ENCODE data around the gene TC2N.
A peak's percentile ranks its signal among the peaks of the same experiment; 100 is the strongest.
"Not testable (repeated sequence)": the region's sequence is repeated elsewhere in the genome, so short reads cannot be mapped to it uniquely, and the experiment has no call there.

The TC2N gene

DNA sequence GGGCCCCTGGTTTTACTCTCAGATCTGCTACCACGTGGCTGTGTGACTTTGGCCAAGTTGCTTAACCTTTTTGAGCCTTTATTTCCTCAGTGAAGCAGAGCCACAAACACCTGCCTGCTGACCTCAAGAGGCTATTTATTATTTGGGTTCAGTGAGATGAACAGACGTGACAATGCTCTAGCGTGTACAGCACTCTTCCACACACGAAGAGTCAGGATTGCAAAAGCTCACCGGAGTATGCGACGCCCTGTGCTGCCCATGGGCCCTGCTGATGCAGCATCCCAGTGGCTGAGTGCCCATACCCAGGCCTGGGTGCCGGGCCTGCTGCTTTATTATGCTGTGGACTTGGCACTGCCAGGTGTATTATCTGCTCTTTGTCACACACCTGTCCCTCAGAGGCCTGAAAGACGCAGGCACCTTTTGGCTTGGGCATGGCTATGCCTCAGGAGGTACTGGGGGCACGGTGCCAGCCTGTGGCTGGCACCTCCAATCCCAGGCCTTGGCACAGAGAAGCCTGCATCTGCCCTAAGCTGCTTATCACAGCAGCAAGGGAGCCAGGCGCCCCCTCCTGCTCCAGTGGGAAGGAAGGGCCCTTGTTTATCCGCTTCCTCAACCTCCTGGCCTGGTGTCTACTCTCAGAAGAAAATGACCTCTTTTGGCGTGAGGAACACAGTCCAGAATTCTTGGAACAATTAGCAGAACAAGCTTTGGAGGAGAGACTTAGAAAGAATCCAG lies 22.3 kb upstream of the TC2N start:
- DNase-seq = peak in 24 of 51 donors; percentile 10 to 78 (median 35)

DNA sequence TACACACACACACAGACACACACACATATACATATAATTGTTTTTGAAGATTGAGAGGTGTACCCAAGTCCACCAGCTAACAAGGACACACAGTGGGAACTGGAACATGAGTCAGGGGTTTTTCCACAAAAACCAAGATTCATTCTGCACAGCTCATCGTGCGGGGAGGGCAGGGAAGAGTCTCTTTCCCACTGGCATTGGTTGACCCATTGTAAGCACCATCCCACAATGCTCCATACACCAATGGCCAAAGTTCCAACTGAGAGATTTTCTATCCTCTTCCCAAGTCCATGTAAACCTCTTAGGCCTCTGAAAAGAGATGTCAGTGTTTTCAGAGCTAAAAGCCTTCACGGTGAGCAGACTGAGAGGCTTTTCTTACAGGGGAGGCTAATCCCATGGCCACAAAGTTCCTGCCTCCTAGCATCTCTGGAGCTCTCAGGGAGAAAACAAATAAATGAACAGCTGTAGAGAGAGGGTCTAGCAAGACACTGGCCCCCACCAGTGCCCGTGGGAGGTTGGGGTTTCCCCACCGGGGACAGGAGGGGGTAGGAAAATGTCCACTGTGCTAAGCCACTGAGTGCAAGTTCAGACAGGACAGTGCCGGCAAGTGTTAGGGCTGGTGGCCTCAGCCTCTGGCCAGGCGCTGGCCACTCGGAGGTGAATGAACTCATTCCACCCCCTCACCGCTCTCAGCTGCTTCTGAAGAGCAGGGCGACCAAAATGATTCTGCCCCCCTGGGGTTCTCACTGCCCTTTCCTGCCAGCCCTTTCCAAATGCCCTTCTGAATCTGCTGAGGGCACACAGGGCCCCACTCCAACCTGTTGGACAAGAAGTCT lies 21.5 kb upstream of the TC2N start:
- peak in 8 of 51 donors; percentile 13 to 41 (median 23) for DNase-seq

DNA sequence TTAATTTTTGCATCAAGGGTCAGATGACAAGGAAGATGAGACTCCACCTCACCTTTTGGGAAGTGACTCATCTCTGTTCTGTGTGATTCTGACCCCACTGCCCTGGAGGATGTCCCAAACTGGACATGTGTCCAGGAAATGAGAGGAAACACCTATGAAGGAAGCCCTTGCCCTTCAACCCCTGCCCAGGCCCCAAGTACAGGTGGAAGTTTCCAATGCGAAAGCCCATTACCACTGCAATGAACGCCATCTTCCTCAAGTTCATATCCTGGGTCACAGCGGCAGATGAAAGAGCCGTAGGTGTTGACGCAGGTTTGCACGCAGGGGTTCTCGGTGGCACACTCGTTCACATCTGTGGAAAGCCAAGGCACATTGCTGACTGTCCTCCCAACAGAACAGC lies 19.6 kb upstream of the TC2N start:
- no peak for DNase-seq

DNA sequence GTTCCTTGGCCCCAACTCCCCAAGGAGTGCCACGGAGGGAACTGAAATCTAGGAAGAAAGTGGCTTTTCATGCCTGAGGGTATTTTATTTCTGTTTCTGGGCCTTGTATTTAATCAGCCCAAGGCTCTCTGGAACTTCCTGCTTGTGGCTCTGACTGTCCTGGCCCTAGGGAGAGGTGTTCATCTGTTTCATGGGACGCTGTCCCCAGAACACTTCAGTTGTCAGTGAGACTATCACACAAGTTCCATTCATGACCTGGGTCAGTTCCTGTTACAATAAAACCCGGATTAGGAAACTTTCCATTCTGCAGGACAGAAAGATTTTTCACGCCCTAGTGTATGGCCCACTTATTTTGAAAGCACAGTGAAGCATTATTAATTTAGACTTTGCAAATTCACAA lies 18.5 kb upstream of the TC2N start:
- DNase-seq = no peak

DNA sequence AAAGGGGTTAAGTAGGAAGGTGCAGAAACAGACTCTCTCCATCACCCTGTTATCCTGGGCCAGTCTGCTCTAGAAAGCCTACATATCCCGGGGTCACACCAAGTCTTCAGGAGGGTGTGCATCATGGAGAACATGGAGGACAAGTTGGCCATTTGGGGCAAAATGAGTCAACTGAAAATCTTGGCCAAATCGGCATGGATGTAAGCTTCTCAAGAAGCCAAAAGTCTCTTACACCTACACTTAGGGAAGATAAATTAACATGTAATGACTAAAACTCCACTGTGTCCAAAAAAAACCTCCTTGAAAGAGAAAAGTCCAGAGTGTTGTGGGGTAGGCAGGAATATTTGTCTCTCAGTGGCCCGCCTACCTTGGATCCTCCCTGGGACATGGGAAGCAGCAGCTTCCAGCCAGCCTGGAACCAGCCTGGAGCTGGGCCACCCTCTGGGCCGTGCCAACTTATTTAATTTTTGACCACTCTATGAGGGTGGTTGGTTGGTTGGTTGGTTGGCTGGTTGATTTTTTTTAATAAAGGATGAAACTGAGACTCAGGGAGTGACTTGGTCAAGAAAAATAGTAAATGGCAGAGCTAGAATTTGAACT lies 17.9 kb upstream of the TC2N start:
- DNase-seq = no peak

DNA sequence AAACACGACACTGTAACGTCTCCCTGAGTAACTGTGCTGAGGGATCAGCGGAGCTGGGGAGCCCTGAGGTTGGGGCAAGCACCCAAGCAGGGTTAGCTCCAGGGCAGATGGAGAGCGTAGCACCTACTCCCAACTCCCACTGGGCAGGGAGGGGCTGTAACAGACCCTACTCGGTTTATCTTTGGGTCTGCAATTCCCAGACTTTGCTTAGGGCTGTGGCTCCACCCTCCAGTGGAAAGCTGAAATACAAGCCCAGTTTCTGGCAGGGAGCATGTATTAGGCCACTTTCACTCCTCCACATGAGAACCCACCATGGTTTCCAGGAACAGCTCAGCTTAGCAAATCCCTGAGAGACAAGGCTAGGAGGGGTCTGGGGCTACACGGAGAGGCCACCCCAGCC lies 17.3 kb upstream of the TC2N start:
- DNase-seq = no peak

DNA sequence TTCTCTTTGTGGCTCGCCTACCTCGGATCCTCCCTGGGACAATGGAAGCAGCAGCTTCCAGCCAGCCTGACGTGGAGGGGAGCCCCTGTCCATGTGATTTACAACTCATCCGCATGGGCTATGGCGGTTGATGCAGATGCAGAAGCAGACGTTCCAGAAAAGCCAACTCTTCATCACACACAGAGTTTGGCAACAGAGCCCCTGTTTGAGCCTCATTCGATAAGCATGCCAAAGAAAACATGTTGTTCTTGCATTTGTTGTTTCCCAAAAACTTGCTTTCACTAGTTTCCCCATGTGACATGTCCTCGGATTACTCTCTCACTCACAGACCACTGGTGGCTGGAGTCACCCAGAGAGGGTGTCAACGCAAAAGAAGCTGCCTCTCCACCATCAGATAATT lies 16.4 kb upstream of the TC2N start:
- no peak for DNase-seq

DNA sequence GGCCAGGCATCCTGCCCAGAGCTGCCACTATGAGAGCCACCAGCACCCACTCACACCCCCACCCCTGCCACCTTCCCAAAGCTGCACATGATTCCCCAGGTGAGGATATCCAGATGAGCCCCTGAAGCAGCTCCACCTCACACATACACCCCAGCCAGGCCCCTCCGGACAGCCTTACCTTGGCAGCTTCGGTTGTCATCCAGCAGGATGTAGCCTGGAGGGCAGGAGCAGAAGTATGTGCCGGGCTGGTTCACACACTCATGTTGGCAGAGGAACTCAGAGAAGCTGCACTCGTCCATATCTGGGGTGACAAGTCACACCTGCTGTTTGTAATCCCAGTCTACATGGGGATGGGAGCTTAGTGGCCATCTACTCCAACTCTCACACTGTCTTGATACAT lies 15.4 kb upstream of the TC2N start:
- DNase-seq = no peak

DNA sequence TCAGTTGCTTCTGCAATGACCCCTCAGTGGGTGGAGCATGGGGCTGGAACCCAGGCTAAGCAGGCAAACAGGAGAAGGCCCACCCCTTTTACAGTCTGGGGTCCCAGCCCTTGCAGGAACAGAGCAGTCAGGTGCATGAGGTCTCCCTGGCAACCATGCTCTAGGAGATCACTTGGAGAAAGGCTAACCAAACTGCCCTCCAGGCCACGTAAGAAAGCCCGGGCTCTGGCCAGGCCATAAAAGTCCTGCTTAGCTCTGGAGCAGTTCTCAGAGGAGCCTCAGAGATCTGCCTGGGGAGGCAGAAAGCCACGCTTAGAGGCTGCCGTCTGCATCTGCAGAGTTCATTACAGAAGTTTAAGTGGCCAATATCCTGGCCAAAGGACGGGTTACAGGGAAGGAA lies 15.0 kb upstream of the TC2N start:
- DNase-seq = no peak

DNA sequence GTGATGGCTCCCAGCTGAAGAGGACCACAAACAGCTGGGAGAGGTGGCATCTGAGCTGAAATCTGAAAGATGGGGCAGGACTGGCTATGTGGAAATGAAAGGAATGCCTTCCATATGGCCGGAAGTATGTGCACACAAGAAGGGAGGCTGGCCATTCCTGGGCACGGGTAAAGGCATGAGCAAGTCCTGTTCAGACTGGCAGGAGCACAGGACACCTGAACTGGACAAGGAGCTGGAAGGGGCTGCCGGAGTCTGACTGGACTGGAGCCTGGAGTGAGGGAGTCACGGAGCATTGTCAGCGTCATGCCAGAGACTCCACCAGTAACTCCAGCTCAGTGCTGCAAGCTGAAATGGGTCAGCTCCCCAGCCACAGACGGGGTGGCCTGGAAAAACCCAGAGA lies 11.9 kb upstream of the TC2N start:
- DNase-seq = no peak

DNA sequence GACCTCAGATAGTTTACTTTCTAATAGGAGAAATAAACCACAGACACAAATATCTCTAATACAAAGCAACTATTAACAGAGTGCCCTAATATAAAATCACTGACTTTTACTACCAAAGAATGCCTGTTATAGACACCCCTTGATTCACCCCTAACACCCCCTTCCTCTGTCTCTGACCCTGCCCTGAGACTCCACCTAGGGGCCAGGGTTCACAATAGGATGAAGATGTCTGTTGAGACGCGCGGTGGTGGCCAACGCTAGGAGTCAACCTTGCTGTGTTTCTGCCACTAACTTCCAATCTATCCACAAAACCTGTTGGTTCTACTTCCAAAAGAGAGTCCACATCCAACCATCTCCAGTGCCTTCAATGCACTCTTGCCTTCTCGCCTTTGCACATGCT lies 10.9 kb upstream of the TC2N start:
- DNase-seq = no peak

DNA sequence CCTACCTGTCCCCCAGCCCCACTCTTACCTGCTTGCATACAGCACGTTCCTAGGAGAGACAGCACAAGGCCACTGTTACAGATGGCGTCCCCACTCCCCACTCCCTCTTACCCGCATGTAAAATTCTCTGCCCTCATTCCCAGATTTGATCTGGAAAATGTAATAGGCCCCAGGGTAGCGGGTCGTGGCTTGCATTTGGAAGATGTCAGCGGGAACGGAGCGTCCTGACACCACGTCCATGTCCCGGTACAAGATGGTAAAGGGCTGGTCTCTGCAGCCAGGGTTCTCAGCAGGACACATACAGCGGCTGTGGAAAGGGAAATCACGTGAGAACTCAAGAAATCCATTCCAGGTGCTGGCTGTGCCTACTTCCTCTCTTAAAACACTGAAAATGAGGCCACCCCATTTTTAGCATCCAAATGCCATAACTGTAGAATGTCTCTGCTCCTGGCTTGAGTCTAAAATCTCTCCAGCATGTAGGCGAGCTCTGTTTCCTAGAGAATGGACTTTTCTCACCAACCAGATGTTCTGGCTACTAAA lies 10.1 kb upstream of the TC2N start:
- no peak for DNase-seq

DNA sequence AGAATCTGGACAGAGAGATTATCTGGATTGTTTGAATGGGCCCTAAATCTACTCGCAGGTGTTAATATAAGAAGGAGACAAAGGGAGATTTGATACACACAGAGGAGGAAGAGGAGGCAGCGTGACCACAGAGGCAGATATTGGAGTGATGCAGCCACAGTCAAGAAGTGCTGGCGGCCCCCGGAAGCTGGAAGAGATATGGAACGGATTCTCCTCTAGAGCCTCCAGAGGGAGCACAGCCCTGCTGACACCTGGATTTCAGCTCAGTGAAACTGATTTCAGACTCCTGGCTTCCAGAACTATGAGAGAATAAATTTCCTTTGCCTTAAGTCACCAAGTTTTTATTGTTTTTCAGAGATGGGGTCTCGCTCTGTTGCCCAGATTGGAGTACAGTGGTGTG lies 9.2 kb upstream of the TC2N start:
- no peak for DNase-seq

DNA sequence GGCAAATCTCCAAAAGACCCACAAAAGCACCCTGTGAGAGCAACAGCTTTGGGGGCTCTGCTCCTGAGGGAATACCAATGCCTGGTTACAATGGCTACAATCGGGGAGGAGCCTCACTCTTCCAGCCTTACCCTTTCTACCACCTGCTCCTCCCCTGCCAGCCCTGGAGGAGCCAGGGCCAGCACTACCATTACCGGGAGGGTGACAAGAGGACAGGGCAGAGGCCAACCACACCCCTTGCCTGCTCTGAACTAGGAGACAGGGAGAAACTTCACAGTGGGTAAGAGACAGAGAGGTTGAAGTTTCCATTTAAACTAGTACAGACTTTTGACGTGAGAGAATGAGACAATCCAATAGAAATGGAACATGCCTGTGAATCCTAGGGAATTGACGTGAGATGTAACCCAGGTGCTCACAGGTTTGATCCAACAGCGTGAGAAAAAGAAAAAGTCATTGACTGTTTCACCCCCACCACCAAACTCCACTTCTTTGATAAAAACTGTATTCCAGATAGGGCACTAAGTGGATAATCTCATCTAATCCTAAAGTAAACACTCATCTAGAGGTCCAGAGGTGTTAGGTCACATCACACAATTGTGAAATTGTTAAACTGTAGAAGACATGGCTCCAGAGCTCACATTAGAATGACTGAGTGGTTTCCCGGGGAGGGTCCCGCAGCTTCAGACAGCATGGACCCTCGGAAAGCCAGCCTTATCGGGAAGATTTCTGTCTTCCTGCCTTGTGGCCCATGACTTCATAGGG lies 8.4 kb upstream of the TC2N start:
- no peak for DNase-seq

DNA sequence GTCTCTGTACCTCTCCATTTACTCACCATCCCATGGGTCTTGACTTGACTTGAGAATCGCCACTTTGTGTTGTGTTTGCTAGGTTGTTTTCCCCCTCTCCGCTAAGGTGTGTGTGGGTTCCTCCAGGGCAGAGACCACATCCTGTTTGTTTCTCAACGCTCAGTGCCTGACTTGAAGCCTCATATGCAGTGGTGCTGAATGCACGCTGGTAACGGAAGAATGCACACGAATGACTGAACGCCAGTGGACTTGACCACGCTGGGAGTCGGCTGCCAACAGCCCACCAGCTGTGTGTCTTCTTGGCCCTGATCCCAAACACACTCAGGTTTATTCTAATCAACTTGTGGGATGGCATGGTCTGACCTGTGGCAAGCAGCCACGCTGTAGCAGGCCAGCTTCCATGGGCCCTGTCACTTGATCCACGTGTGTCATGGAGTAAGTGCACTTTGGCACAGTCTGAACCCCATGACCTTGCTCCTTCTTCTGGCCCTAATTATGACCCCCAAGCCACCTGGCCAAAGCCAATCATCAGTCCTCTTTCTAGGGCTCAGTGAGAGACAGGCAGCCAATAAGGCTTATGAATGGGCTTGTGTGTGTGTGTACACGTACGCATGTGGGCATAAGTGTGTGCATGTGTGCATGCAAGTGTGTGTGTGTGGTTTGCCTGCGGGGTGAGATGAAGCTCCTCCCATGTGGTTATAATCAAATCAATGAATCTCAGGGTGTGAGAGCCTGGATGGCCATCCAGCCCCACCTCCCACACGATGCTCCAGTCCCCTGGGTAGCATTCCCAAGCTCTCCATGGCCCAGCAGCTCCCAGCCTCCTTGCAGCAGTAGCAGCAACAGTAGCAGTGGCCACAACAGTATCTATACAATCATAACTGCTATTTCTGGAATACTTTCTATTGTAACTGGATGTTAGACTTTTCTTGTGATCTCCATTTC lies 6.4 kb upstream of the TC2N start:
- DNase-seq = no peak

DNA sequence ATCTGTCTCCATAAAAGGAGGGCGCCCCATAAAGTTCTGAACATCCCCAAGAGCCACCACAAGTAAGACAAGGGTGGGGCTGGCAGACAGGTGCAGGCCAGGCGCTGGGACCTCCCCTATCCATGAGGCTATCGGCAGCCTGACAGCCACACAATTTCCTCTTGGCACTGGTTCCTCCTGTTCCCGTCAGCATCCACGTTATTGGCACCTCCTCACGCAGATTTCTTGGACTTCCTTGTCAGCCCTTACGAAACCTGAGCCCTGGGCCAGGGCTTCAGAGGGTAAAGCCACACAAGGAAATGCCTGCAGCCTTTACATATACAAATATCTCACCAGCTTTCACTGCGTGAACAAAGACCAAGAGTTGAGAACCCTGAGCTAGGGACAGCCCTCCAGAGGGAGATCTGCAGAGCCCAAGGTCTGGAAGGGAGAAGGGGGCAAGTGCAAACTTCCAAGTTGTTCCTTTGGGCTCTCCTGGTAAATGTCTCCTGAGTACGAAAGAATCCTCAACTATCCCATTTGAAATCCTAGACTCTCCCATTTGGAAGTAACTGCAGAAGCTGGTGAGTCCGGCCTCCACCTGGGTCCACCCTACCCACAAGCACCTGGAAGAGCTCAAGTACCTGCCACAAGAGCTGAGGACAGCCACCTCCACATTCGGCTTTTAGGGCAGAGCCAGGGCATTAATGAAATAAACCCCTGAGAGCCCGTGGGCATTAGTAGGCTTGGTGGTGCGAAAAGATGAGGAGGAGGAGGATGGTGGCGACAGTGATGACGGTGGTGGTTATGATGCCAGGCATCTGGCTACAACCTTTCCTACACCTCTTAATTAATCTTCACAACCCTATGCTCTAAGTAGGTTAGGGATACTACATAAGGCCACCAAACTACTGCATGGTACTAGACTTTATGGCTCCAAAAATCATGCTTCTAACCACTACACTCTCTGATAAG lies 5.5 kb upstream of the TC2N start:
- DNase-seq = peak in 1 of 51 donors; percentile 10

DNA sequence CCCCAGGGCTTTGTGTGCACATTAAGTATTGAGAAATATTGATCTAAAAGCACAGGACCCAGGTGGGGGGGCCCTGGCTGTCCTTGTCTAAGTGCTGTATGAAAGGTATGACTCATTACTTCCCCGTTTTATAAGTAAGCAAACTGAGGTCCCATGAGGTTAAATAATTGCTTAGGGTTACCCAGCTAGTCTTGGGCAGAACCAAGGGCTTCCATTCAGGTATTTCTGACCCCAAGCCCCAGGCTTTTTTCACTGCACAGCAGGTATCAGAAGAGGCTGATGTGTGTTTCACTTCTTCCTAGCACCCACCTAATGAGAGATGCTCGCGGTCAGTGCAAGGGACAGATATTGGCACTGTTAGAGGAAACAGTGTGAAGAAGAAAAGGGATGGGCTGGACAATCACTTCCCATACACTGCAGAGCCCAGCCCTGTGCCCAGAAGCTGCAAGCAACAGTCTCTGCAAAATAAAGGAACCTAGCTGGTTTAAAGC lies 4.7 kb upstream of the TC2N start:
- no peak for DNase-seq

DNA sequence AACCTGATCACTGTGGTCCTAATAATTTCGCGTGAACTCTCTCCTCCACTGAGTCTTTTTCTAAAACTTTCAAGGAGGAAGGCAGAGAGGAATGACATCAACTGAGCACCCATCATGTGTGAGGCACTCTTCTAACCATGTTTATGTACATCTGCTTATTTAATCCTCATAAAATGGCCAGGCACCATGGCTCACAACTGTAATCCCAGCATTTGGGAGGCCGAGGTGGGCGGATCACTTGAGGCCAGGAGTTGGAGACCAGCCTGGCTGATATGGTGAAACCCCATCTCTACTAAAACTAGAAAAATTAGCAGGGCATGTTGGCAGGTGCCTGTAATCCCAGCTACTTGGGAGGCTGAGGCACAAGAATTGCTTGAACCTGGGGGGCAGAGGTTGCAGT lies 4.1 kb upstream of the TC2N start:
- not testable (repeated sequence) for DNase-seq

DNA sequence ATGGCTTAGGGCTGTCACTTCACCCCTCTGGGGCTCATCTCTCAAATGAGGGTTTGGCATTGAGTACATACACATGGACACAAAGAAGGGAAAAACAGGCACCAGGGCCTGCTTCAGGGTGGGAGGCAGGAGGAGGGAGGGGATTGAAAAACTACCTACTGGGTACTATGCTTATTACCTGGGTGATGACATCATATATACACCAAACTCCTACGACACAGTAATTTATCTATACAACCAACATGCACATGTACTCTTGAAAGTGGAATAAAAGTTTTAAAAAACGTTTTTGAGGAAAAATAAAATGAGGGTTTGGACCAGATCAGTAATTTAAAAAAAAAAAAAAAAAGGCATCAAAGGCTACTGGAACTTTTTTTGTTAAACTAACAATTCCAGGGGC lies 3.6 kb upstream of the TC2N start:
- DNase-seq = no peak

Data from hypothalamus (tissue), 51 donors.